HEK293 (cell line): ENCODE measurements around the gene CCDC88C.
A peak's percentile ranks its signal among the peaks of the same experiment; 100 is the strongest.

ENCODE experiments used
- CTCF ChIA-PET: fragments of 350-600 bp; formaldehyde crosslinking; extraction: SDS; loops from one replicate; lab custom pipeline; 2021; ENCODE audit warnings: antibody characterized with exemption; lab: Yijun Ruan, JAX
- POLR2A ChIA-PET: fragments of 300-600 bp; formaldehyde crosslinking; extraction: SDS; loops from one replicate; lab custom pipeline; 2020; ENCODE audit warnings: antibody characterized with exemption, inconsistent platforms; lab: Yijun Ruan, JAX
- H3K27ac ChIP-seq: fragments of 200-500 bp; sonication (Bioruptor generic); 2 replicates; pipeline ENCODE4 v1.5.1; 2014; ENCODE audit warnings: low read depth, low read length, control low read depth, inconsistent platforms; ENCODE audit errors: extremely low read depth
- H3K36me3 ChIP-seq, 2 experiments: fragments of 200-500 bp in 1 of 2; sonication (Bioruptor generic) in 1 of 2; 1 replicate in 1 of 2; 2 replicates in 1 of 2; pipeline ENCODE4 v1.5.1; 2014 to 2017; ENCODE audit warnings: inconsistent platforms in 2 of 2, low read length in 2 of 2; ENCODE audit not compliant: control insufficient read depth in 2 of 2, insufficient read depth in 1 of 2
- H3K4me1 ChIP-seq: fragments of 200-500 bp; sonication (Bioruptor generic); 2 replicates; pipeline ENCODE4 v1.5.1; 2014; ENCODE audit warnings: mild to moderate bottlenecking, low read length, inconsistent platforms; ENCODE audit not compliant: control insufficient read depth, insufficient read depth
- H3K4me3 ChIP-seq: 2 replicates; pipeline ENCODE4 v1.5.1; 2011; ENCODE audit warnings: low read depth, mild to moderate bottlenecking, control low read depth, low read length, moderate library complexity
- H3K9me3 ChIP-seq: fragments of 200-500 bp; sonication (Bioruptor generic); 2 replicates; pipeline ENCODE4 v1.5.1; 2014; ENCODE audit warnings: low read depth, low read length, inconsistent platforms; ENCODE audit not compliant: control insufficient read depth, insufficient read depth
- ATF2 ChIP-seq: fragments of 450-650 bp; formaldehyde crosslinking; IDR thresholded peaks from 2 replicates; pipeline ENCODE4 v1.5.1; 2016; ENCODE audit warnings: missing biosample characterization, missing genetic modification characterization, low read depth
- GLI4 ChIP-seq: fragments of 450-650 bp; formaldehyde crosslinking; IDR thresholded peaks from 2 replicates; pipeline ENCODE4 v1.5.1; 2016; ENCODE audit warnings: missing biosample characterization, missing genetic modification characterization
- KLF10 ChIP-seq: fragments of 450-650 bp; IDR thresholded peaks from 2 replicates; pipeline ENCODE4 v1.5.1; 2018; ENCODE audit warnings: missing biosample characterization, mild to moderate bottlenecking, missing genetic modification characterization
- SP7 ChIP-seq: fragments of 450-650 bp; formaldehyde crosslinking; IDR thresholded peaks from 2 replicates; pipeline ENCODE4 v1.5.1; 2016; ENCODE audit warnings: missing biosample characterization, missing genetic modification characterization
- YY2 ChIP-seq: fragments of 450-650 bp; formaldehyde crosslinking; IDR thresholded peaks from 2 replicates; pipeline ENCODE4 v1.5.1; 2016; ENCODE audit warnings: missing biosample characterization, missing genetic modification characterization
- ZBTB26 ChIP-seq: fragments of 450-650 bp; formaldehyde crosslinking; optimal IDR thresholded peaks from 2 replicates; pipeline ENCODE3; 2016; ENCODE audit warnings: missing biosample characterization, mild to moderate bottlenecking, missing genetic modification characterization
- ZBTB48 ChIP-seq: fragments of 450-650 bp; formaldehyde crosslinking; IDR thresholded peaks from 2 replicates; pipeline ENCODE4 v1.5.1; 2016; ENCODE audit warnings: missing biosample characterization, missing genetic modification characterization
- ZBTB8A ChIP-seq: fragments of 450-650 bp; formaldehyde crosslinking; IDR thresholded peaks from 2 replicates; pipeline ENCODE4 v1.5.1; 2016; ENCODE audit warnings: missing biosample characterization, missing genetic modification characterization
- ZNF10 ChIP-seq: fragments of 450-650 bp; formaldehyde crosslinking; IDR thresholded peaks from 2 replicates; pipeline ENCODE4 v1.5.1; 2017; ENCODE audit warnings: missing biosample characterization, missing genetic modification characterization
- ZNF157 ChIP-seq: fragments of 450-650 bp; formaldehyde crosslinking; IDR thresholded peaks from 2 replicates; pipeline ENCODE4 v1.5.1; 2016; ENCODE audit warnings: missing biosample characterization, missing genetic modification characterization
- ZNF223 ChIP-seq: fragments of 450-650 bp; formaldehyde crosslinking; IDR thresholded peaks from 2 replicates; pipeline ENCODE4 v1.5.1; 2016; ENCODE audit warnings: missing biosample characterization, missing genetic modification characterization
- ZNF449 ChIP-seq: fragments of 450-650 bp; formaldehyde crosslinking; IDR thresholded peaks from 2 replicates; pipeline ENCODE4 v1.5.1; 2017; ENCODE audit warnings: missing biosample characterization, mild to moderate bottlenecking, missing genetic modification characterization, moderate library complexity
- ZNF571 ChIP-seq: fragments of 450-650 bp; formaldehyde crosslinking; IDR thresholded peaks from 2 replicates; pipeline ENCODE4 v1.5.0; 2017; ENCODE audit warnings: missing biosample characterization, missing genetic modification characterization
- ZNF610 ChIP-seq: fragments of 450-650 bp; formaldehyde crosslinking; IDR thresholded peaks from 2 replicates; pipeline ENCODE4 v1.5.1; 2016; ENCODE audit warnings: missing biosample characterization, missing genetic modification characterization, borderline replicate concordance
- ZNF660 ChIP-seq: fragments of 450-650 bp; IDR thresholded peaks from 2 replicates; pipeline ENCODE4 v1.5.1; 2018; ENCODE audit warnings: missing biosample characterization, mild to moderate bottlenecking, missing genetic modification characterization
- TF ChIP-seq, protein P1 (sequence below): fragments of 450-650 bp; formaldehyde crosslinking; IDR thresholded peaks from 2 replicates; pipeline ENCODE4 v1.5.1; 2016; ENCODE audit warnings: missing biosample characterization, missing genetic modification characterization
- TF ChIP-seq, protein P2 (sequence below): sonication (generic); formaldehyde crosslinking; IDR thresholded peaks from 2 replicates; pipeline ENCODE4 v1.8.1; 2022; ENCODE audit warnings: mild to moderate bottlenecking, moderate library complexity, missing genetic modification reagents
- TF ChIP-seq, protein P3 (sequence below): fragments of 450-650 bp; formaldehyde crosslinking; IDR thresholded peaks from 2 replicates; pipeline ENCODE4 v1.5.0; 2017; ENCODE audit warnings: missing biosample characterization, missing genetic modification characterization, borderline replicate concordance
- TF ChIP-seq, protein P4 (sequence below): fragments of 450-650 bp; formaldehyde crosslinking; IDR thresholded peaks from 2 replicates; pipeline ENCODE4 v1.5.1; 2016; ENCODE audit warnings: missing biosample characterization, missing genetic modification characterization

The CCDC88C gene

DNA sequence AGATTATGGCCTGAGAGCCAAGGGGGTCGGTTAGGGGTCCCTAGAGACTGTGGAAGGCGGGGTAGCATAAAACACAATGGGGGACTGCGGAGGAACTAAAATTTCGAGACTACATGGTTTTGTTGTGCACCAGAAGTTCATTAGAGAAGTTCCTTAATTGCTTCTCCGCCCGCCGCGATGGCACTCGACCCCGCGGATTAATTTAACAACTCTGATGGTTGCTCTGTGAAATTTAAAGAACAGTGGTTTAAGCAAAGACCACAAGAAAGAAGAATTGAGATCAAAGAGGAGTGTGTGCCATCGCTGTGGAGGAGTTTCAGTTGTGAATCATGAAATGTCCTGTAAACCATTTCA, 1.4 kb upstream of the CCDC88C start:
- POLR2A ChIA-PET: no interaction called here

DNA sequence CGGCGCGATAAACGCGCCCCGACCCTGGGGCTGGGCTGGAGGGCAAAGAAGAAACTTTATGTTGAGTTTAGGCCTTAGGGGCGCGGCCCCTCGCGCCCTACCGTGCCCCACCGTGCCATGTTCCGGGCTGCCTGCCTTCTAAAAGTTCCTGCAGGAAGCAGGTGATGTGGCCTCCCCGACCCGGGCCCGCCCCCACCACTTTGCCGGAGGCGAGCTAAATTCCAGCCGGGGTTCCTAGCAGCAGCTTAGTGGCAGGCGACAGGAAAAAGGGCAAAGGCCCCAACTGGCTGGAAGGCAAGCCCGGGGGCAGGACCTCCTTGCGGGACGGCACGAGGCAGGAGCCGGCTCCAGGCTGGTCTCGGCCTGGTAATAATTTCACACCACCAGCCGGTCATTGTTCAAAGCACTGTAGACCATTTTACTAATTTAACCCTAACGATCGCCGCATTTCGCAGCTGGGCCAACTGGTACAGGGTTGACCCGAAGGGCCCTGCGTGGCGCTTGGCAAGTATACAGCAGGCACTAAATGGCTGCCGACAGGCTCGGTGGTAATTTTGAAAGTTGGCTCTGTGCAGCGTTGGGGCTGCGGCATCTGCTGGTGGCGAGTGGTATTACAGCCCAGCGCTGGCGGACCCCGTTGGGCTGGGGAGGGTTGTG, 895 bp upstream of the CCDC88C start:
- H3K9me3 ChIP-seq: no peaks in the 10 kb centered on the region
- ChIA-PET CTCF (interaction anchor here (0.6 to 8.6 kb wide), 7 partner anchors 9 to 1761 kb away, joined by 3 to 77 read pairs (median 5); no protein-coding TSS in a partner anchor), POLR2A (no interaction called here)
- H3K27ac ChIP-seq: peak overlapping the region; percentile 66; the same call in 1 of the 2 replicates
- peaks cover 3% of the 10 kb centered on the region; the same call in 1 of the 2 replicates for H3K4me1 ChIP-seq
- peak overlapping the region; percentile 57 for H3K4me3 ChIP-seq
- peaks cover 0 to 7% of the 10 kb centered on the region in 2 experiments; a peak in 2 of 3 replicates for H3K36me3 ChIP-seq
- TF ChIP-seq ZNF449 (tag by site-specific recombination): 0 out of 2 replicates have a peak, but pooled peaks have one; percentile 44
- TF ChIP-seq ZNF610 (tag by site-specific recombination): 0 out of 2 replicates have a peak, but pooled peaks have one; percentile 8
- no peak for TF ChIP-seq ATF2
- TF ChIP-seq ZBTB8A (tag by site-specific recombination): peak; percentile 96
- no peak for TF ChIP-seq ZNF571 (tag by site-specific recombination)
- TF ChIP-seq, protein P1, sequence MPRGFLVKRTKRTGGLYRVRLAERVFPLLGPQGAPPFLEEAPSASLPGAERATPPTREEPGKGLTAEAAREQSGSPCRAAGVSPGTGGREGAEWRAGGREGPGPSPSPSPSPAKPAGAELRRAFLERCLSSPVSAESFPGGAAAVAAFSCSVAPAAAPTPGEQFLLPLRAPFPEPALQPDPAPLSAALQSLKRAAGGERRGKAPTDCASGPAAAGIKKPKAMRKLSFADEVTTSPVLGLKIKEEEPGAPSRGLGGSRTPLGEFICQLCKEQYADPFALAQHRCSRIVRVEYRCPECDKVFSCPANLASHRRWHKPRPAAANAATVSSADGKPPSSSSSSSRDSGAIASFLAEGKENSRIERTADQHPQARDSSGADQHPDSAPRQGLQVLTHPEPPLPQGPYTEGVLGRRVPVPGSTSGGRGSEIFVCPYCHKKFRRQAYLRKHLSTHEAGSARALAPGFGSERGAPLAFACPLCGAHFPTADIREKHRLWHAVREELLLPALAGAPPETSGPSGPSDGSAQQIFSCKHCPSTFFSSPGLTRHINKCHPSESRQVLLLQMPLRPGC: 0 out of 2 replicates have a peak, but pooled peaks have one; percentile 16
- TF ChIP-seq ZNF223 (tag by site-specific recombination): no peak
- TF ChIP-seq ZNF157 (tag by site-specific recombination): no peak
- TF ChIP-seq ZNF10: 0 out of 2 replicates have a peak, but pooled peaks have one; percentile 31
- TF ChIP-seq GLI4 (tag by site-specific recombination): no peak
- peak; percentile 39; the same call in 1 of the 2 replicates for TF ChIP-seq ZNF660 (tag by site-specific recombination)
- TF ChIP-seq, protein P2, sequence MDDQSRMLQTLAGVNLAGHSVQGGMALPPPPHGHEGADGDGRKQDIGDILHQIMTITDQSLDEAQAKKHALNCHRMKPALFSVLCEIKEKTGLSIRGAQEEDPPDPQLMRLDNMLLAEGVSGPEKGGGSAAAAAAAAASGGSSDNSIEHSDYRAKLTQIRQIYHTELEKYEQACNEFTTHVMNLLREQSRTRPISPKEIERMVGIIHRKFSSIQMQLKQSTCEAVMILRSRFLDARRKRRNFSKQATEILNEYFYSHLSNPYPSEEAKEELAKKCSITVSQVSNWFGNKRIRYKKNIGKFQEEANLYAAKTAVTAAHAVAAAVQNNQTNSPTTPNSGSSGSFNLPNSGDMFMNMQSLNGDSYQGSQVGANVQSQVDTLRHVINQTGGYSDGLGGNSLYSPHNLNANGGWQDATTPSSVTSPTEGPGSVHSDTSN: no peak
- TF ChIP-seq ZBTB26: peak; percentile 59
- TF ChIP-seq KLF10 (tag by site-specific recombination): 0 out of 2 replicates have a peak, but pooled peaks have one; percentile 34
- TF ChIP-seq, protein P3, sequence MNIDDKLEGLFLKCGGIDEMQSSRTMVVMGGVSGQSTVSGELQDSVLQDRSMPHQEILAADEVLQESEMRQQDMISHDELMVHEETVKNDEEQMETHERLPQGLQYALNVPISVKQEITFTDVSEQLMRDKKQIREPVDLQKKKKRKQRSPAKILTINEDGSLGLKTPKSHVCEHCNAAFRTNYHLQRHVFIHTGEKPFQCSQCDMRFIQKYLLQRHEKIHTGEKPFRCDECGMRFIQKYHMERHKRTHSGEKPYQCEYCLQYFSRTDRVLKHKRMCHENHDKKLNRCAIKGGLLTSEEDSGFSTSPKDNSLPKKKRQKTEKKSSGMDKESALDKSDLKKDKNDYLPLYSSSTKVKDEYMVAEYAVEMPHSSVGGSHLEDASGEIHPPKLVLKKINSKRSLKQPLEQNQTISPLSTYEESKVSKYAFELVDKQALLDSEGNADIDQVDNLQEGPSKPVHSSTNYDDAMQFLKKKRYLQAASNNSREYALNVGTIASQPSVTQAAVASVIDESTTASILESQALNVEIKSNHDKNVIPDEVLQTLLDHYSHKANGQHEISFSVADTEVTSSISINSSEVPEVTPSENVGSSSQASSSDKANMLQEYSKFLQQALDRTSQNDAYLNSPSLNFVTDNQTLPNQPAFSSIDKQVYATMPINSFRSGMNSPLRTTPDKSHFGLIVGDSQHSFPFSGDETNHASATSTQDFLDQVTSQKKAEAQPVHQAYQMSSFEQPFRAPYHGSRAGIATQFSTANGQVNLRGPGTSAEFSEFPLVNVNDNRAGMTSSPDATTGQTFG: no peak
- TF ChIP-seq YY2: no peak

More for the DNA sequence above, 1.4 kb upstream of the CCDC88C start:
- no peak overlapping the region for H3K27ac ChIP-seq
- no peak overlapping the region for H3K4me3 ChIP-seq
- TF ChIP-seq ZBTB48 (tag by site-specific recombination) (0 out of 2 replicates have a peak, but pooled peaks have one; percentile 12), SP7 (tag by site-specific recombination) (no peak)
- TF ChIP-seq, protein P4, sequence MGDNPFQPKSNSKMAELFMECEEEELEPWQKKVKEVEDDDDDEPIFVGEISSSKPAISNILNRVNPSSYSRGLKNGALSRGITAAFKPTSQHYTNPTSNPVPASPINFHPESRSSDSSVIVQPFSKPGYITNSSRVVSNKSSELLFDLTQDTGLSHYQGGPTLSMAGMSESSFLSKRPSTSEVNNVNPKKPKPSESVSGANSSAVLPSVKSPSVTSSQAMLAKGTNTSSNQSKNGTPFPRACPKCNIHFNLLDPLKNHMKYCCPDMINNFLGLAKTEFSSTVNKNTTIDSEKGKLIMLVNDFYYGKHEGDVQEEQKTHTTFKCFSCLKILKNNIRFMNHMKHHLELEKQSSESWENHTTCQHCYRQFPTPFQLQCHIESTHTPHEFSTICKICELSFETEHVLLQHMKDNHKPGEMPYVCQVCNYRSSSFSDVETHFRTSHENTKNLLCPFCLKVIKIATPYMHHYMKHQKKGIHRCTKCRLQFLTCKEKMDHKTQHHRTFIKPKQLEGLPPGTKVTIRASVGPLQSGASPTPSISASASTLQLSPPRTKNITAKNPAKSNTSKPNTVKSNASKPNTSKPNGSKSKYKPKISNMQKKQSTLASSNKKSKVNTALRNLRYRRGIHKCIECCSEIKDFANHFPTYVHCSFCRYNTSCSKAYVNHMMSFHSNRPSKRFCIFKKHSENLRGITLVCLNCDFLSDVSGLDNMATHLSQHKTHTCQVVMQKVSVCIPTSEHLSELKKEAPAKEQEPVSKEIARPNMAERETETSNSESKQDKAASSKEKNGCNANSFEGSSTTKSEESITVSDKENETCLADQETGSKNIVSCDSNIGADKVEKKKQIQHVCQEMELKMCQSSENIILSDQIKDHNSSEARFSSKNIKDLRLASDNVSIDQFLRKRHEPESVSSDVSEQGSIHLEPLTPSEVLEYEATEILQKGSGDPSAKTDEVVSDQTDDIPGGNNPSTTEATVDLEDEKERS (tag by site-specific recombination): 0 out of 2 replicates have a peak, but pooled peaks have one; percentile 1
- TF ChIP-seq, all 188 proteins: peak for 2
- Histone ChIP-seq H3K36me3 (peaks cover 0 to 2% of the 10 kb centered on the region in 2 experiments; a peak in 2 of 3 replicates), H3K4me1 (peaks cover 3% of the 10 kb centered on the region; the same call in 1 of the 2 replicates), H3K9me3 (no peaks in the 10 kb centered on the region)
- CTCF ChIA-PET: interaction anchor here (0.6 to 8.6 kb wide), 7 partner anchors 8 to 1762 kb away, joined by 3 to 77 read pairs (median 5); no protein-coding TSS in a partner anchor
